ENCODE data around the gene HS1BP3. TPM values are rescaled to one million over a fixed set of nuclear protein-coding genes. Genes with fewer than 3 reads are reported as not detected.

The HS1BP3 gene
- total RNA-seq, 4 donors from 2014 or later, result 30.8 to 42.7 (median 41.7) TPM

GRCh38 chr2:20643060-20643459, 7.8 kb downstream of the HS1BP3 start:
- Histone ChIP-seq H3K4me1 (peaks cover 4 to 24% of the 10 kb centered on the region in 2 donors), H3K27me3 (no peaks in the 10 kb centered on the region), H3K9me3 (no peaks in the 10 kb centered on the region), H3K4me3 (replicated peaks in 1 of 3) (no peak overlapping the region), H3K27ac (no peak overlapping the region), H3K36me3 (peaks cover 10 to 14% of the 10 kb centered on the region in 2 donors)
- TF ChIP-seq, protein P1, sequence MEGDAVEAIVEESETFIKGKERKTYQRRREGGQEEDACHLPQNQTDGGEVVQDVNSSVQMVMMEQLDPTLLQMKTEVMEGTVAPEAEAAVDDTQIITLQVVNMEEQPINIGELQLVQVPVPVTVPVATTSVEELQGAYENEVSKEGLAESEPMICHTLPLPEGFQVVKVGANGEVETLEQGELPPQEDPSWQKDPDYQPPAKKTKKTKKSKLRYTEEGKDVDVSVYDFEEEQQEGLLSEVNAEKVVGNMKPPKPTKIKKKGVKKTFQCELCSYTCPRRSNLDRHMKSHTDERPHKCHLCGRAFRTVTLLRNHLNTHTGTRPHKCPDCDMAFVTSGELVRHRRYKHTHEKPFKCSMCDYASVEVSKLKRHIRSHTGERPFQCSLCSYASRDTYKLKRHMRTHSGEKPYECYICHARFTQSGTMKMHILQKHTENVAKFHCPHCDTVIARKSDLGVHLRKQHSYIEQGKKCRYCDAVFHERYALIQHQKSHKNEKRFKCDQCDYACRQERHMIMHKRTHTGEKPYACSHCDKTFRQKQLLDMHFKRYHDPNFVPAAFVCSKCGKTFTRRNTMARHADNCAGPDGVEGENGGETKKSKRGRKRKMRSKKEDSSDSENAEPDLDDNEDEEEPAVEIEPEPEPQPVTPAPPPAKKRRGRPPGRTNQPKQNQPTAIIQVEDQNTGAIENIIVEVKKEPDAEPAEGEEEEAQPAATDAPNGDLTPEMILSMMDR (IDR thresholded peaks at IDR 0.05), result no peak
- TF ChIP-seq POLR2A (IDR thresholded peaks at IDR 0.05), result no peak
- intact Hi-C loops (cut with DNase I), result loop anchor here (5.0 to 10.0 kb wide), 3 partner anchors 201 to 508 kb away; no protein-coding TSS in a partner anchor
- DNase-seq, result no peak
- WGBS, 2 donors, result 96 to 99% methylated on average over 7 of the region's 7 CpGs

GRCh38 chr2:20642055-20642971, 8.6 kb downstream of the HS1BP3 start:
- Histone ChIP-seq H3K36me3 (peaks cover 12 to 14% of the 10 kb centered on the region in 2 donors), H3K9me3 (no peaks in the 10 kb centered on the region), H3K27me3 (no peaks in the 10 kb centered on the region), H3K27ac (no peak overlapping the region), H3K4me3 (replicated peaks in 1 of 3) (no peak overlapping the region), H3K4me1 (peaks cover 4 to 23% of the 10 kb centered on the region in 2 donors)
- WGBS, 2 donors, result 47 to 61% methylated on average over 18 to 21 of the region's 26 CpGs
- intact Hi-C loops (cut with DNase I), result loop anchor here (5.0 to 10.0 kb wide), 3 partner anchors 200 to 508 kb away; no protein-coding TSS in a partner anchor
- TF ChIP-seq POLR2A (IDR thresholded peaks at IDR 0.05), result no peak
- TF ChIP-seq, protein P1 (IDR thresholded peaks at IDR 0.05), result peak; percentile 69 to 94 (median 89)
- DNase-seq, result peak; percentile 70 to 74

GRCh38 chr2:20641123-20641985, 9.5 kb downstream of the HS1BP3 start:
- no peaks in the 10 kb centered on the region for H3K9me3 ChIP-seq
- TF ChIP-seq, protein P1 (IDR thresholded peaks at IDR 0.05), result no peak
- no peak for TF ChIP-seq POLR2A (IDR thresholded peaks at IDR 0.05)
- intact Hi-C loops (cut with DNase I), result loop anchor here (5.0 to 10.0 kb wide), 3 partner anchors 199 to 507 kb away; no protein-coding TSS in a partner anchor
- H3K27me3 ChIP-seq, result no peaks in the 10 kb centered on the region
- 76 to 81% methylated on average over 16 to 20 of the region's 23 CpGs for WGBS, 2 donors
- peaks cover 12 to 14% of the 10 kb centered on the region in 2 donors for H3K36me3 ChIP-seq
- peaks cover 4 to 29% of the 10 kb centered on the region in 2 donors for H3K4me1 ChIP-seq
- no peak overlapping the region for H3K4me3 ChIP-seq (replicated peaks in 1 of 3)
- DNase-seq, result no peak
- H3K27ac ChIP-seq, result peak overlapping the region in 1 of 3 donors; percentile 77

GRCh38 chr2:20640411-20641122, 10.3 kb downstream of the HS1BP3 start:
- Histone ChIP-seq H3K36me3 (peaks cover 12 to 14% of the 10 kb centered on the region in 2 donors), H3K9me3 (no peaks in the 10 kb centered on the region), H3K27ac (peak overlapping the region in 2 of 3 donors; percentile 66 to 77), H3K27me3 (no peaks in the 10 kb centered on the region), H3K4me3 (replicated peaks in 1 of 3) (no peak overlapping the region), H3K4me1 (peaks cover 8 to 30% of the 10 kb centered on the region in 2 donors)
- 68 to 94% methylated on average over 5 to 12 of the region's 14 CpGs for whole genome bisulfite sequencing, 2 donors
- intact Hi-C loops (cut with DNase I), result loop anchor here (5.0 to 10.0 kb wide), 3 partner anchors 198 to 506 kb away; no protein-coding TSS in a partner anchor
- TF ChIP-seq POLR2A (IDR thresholded peaks at IDR 0.05), result no peak
- peak; percentile 69 to 79 for DNase-seq

Data from thyroid gland (tissue), 4 donors.